Neural progenitor cell (in vitro differentiated cells): ENCODE results near the gene ZSWIM2. TPM values are rescaled to one million over a fixed set of nuclear protein-coding genes. Genes with fewer than 3 reads are reported as not detected.
"Not testable (repeated sequence)": the region's sequence is repeated elsewhere in the genome, so short reads cannot be mapped to it uniquely, and the experiment has no call there.

Source experiments
- DNase-seq: peaks from one replicate; pipeline ENCODE4 v3.0.0-alpha.2; 2016; ENCODE audit warnings: low spot score
- H2AFZ ChIP-seq: fragments of 200-600 bp; sonication (generic); replicated peaks from 2 replicates; pipeline ENCODE4 v1.6.1; 2016; ENCODE audit warnings: antibody characterized with exemption
- H3F3A ChIP-seq: fragments of 200-600 bp; sonication (generic); 2 replicates; pipeline ENCODE4 v1.6.1; 2016; ENCODE audit warnings: antibody characterized with exemption, low read depth
- H3K27ac ChIP-seq: fragments of 200-600 bp; sonication (generic); 2 replicates; pipeline ENCODE4 v1.5.1; 2016; ENCODE audit warnings: mild to moderate bottlenecking
- H3K27me3 ChIP-seq: fragments of 200-600 bp; sonication (generic); 2 replicates; pipeline ENCODE4 v1.6.1; 2016; ENCODE audit warnings: mild to moderate bottlenecking, moderate library complexity
- H3K36me3 ChIP-seq: fragments of 200-600 bp; sonication (generic); 2 replicates; pipeline ENCODE4 v1.5.1; 2016
- H3K4me1 ChIP-seq: fragments of 200-600 bp; sonication (generic); 2 replicates; pipeline ENCODE4 v1.6.1; 2016; ENCODE audit warnings: mixed run types
- H3K4me2 ChIP-seq: fragments of 200-600 bp; sonication (generic); 2 replicates; pipeline ENCODE4 v1.6.1; 2016
- H3K4me3 ChIP-seq: fragments of 200-600 bp; sonication (generic); 2 replicates; pipeline ENCODE4 v1.5.1; 2016
- H3K79me2 ChIP-seq: fragments of 200-600 bp; sonication (generic); 2 replicates; pipeline ENCODE4 v1.6.1; 2016; ENCODE audit warnings: low read depth
- H3K9ac ChIP-seq: fragments of 200-600 bp; sonication (generic); 2 replicates; pipeline ENCODE4 v1.6.1; 2016
- H3K9me3 ChIP-seq: fragments of 200-600 bp; sonication (generic); 2 replicates; pipeline ENCODE4 v1.5.1; 2016; ENCODE audit warnings: low read depth
- H4K20me1 ChIP-seq: fragments of 200-600 bp; sonication (generic); 2 replicates; pipeline ENCODE4 v1.6.1; 2016; ENCODE audit warnings: low read depth
- H3K27ac Mint-ChIP-seq: 3 replicates; pipeline ENCODE4 v1.8.0; 2021; ENCODE audit warnings: mixed read lengths
- H3K27me3 Mint-ChIP-seq: 2 replicates; pipeline ENCODE4 v1.8.0; 2022; ENCODE audit warnings: low read depth, mild to moderate bottlenecking, inconsistent platforms, moderate library complexity, mixed read lengths; ENCODE audit not compliant: insufficient read depth
- H3K36me3 Mint-ChIP-seq: 3 replicates; pipeline ENCODE4 v1.8.0; 2021; ENCODE audit warnings: mixed read lengths
- H3K4me1 Mint-ChIP-seq: 3 replicates; pipeline ENCODE4 v1.8.0; 2021; ENCODE audit warnings: mixed read lengths
- H3K4me3 Mint-ChIP-seq: 3 replicates; pipeline ENCODE4 v1.8.0; 2021; ENCODE audit warnings: mild to moderate bottlenecking, moderate library complexity, mixed read lengths
- H3K9me3 Mint-ChIP-seq: 3 replicates; pipeline ENCODE4 v1.8.0; 2020; ENCODE audit warnings: mixed read lengths
- CTCF ChIP-seq: fragments of 200-600 bp; sonication (generic); IDR thresholded peaks from 2 replicates; pipeline ENCODE4 v1.5.1; 2017; ENCODE audit warnings: antibody characterized with exemption, mild to moderate bottlenecking
- EZH2 ChIP-seq: fragments of 200-600 bp; sonication (generic); IDR thresholded peaks from 2 replicates; pipeline ENCODE4 v1.6.1; 2017; ENCODE audit warnings: antibody characterized with exemption, mild to moderate bottlenecking, moderate library complexity
- EZH2phosphoT487 ChIP-seq: fragments of 200-600 bp; sonication (generic); IDR thresholded peaks from 2 replicates; pipeline ENCODE4 v1.6.1; 2017; ENCODE audit warnings: antibody characterized with exemption
- total RNA-seq: library from RNA; depleted of rRNA; stranded (reverse); fragments of >200 nt; gene quantifications from 2 replicates; pipeline ENCODE4 v1.2.3, GENCODE V29; 2015; ENCODE audit warnings: low replicate concordance

Gene ZSWIM2
- total RNA-seq, 1 donor from 2014 or later = 0.39 TPM

- no peaks in the 10 kb centered on the region for H3K79me2 ChIP-seq
- no peak for DNase-seq
- H3K4me2 ChIP-seq = no peak overlapping the region
- Mint-ChIP-seq H3K9me3 (peaks cover 9% of the 10 kb centered on the region), H3K4me1 (no peaks in the 10 kb centered on the region), H3K27me3 (no peaks in the 10 kb centered on the region), H3K4me3 (no peak overlapping the region), H3K27ac (no peak overlapping the region), H3K36me3 (no peaks in the 10 kb centered on the region)
- H3K27me3 ChIP-seq = no peaks in the 10 kb centered on the region
- no peak overlapping the region for H3K27ac ChIP-seq
- H3K4me3 ChIP-seq = no peak overlapping the region
- H3K36me3 ChIP-seq = no peaks in the 10 kb centered on the region
- no peaks in the 10 kb centered on the region for H3K9me3 ChIP-seq
- H3K4me1 ChIP-seq = no peaks in the 10 kb centered on the region
- no peak overlapping the region for H2AFZ ChIP-seq
- no peak overlapping the region for H3K9ac ChIP-seq
- H3F3A ChIP-seq = no peaks in the 10 kb centered on the region
- H4K20me1 ChIP-seq = no peaks in the 10 kb centered on the region
- TF ChIP-seq EZH2 (no peak), EZH2phosphoT487 (no peak), CTCF (no peak)
Measured at GRCh38 chr2:186820303-186820702, 28.7 kb downstream of the ZSWIM2 start.

- H2AFZ ChIP-seq, DNase-seq, H4K20me1 ChIP-seq, H3K9me3 ChIP-seq, H3K4me1 ChIP-seq, H3K4me1 Mint-ChIP-seq, H3K9ac ChIP-seq, H3K27me3 Mint-ChIP-seq, H3K27me3 ChIP-seq, H3K4me3 ChIP-seq, H3K4me2 ChIP-seq, H3K36me3 Mint-ChIP-seq, H3K27ac Mint-ChIP-seq, H3K79me2 ChIP-seq, H3K4me3 Mint-ChIP-seq, H3F3A ChIP-seq, H3K27ac ChIP-seq, H3K36me3 ChIP-seq: not testable (repeated sequence)
- H3K9me3 Mint-ChIP-seq = peaks cover 14% of the 10 kb centered on the region
Measured at GRCh38 chr2:186811760-186812159, 37.2 kb downstream of the ZSWIM2 start.

- no peak overlapping the region for H3K9ac ChIP-seq
- H3K4me2 ChIP-seq = no peak overlapping the region
- peak overlapping the region; percentile 47 for H2AFZ ChIP-seq
- no peaks in the 10 kb centered on the region for H3K36me3 Mint-ChIP-seq
- H3K4me1 ChIP-seq = no peaks in the 10 kb centered on the region
- no peak overlapping the region for H3K4me3 Mint-ChIP-seq
- no peaks in the 10 kb centered on the region for H3K79me2 ChIP-seq
- H3K9me3 Mint-ChIP-seq = peaks cover 9% of the 10 kb centered on the region
- H3K36me3 ChIP-seq = no peaks in the 10 kb centered on the region
- H4K20me1 ChIP-seq = no peaks in the 10 kb centered on the region
- no peak overlapping the region for H3K27ac ChIP-seq
- H3K4me1 Mint-ChIP-seq = peaks cover 2% of the 10 kb centered on the region
- H3F3A ChIP-seq = no peaks in the 10 kb centered on the region
- DNase-seq = no peak
- no peaks in the 10 kb centered on the region for H3K27me3 ChIP-seq
- TF ChIP-seq EZH2phosphoT487 (no peak), CTCF (no peak), EZH2 (no peak)
- H3K27ac Mint-ChIP-seq = peak overlapping the region; percentile 17
- H3K27me3 Mint-ChIP-seq = peaks cover 2% of the 10 kb centered on the region
- no peak overlapping the region for H3K4me3 ChIP-seq
- no peaks in the 10 kb centered on the region for H3K9me3 ChIP-seq
Measured at GRCh38 chr2:186806591-186806990, 42.4 kb downstream of the ZSWIM2 start.

GRCh38 chr2:186798604-186799003 lies 50.4 kb downstream of the ZSWIM2 start:
- not testable (repeated sequence) for H3K4me1 ChIP-seq, H3K36me3 ChIP-seq, H3K27me3 Mint-ChIP-seq, DNase-seq, H3K9me3 ChIP-seq, H2AFZ ChIP-seq, H3K4me2 ChIP-seq, H3K4me3 Mint-ChIP-seq, H3K27ac Mint-ChIP-seq, H3F3A ChIP-seq, H3K79me2 ChIP-seq, H3K4me3 ChIP-seq, H3K4me1 Mint-ChIP-seq, H4K20me1 ChIP-seq, H3K9ac ChIP-seq, H3K36me3 Mint-ChIP-seq, H3K27ac ChIP-seq, H3K27me3 ChIP-seq
- peaks cover 14% of the 10 kb centered on the region for H3K9me3 Mint-ChIP-seq
